Motor neuron (in vitro differentiated cells): Measurements from ENCODE around the gene XRRA1. TPM values are rescaled to one million over a fixed set of nuclear protein-coding genes. Genes with fewer than 3 reads are reported as not detected.

Experiments
- ATAC-seq, 8 experiments: fragments of 200-7000 bp; cut with Tn5 transposase; replicated peaks in 6 of 8; 2 replicates each; pipeline ENCODE4 v1.8.0; 2021; ENCODE audit warnings: mild to moderate bottlenecking in 8 of 8, moderate library complexity in 8 of 8
- H3K27ac ChIP-seq, 2 donors: fragments of 250-450 bp; sonication (Bioruptor Pico); 2 replicates each; pipeline ENCODE4 v1.9.0; 2021; ENCODE audit warnings: antibody characterized with exemption in 2 of 2, mild to moderate bottlenecking in 2 of 2, moderate library complexity in 1 of 2
- H3K4me1 ChIP-seq, 2 donors: fragments of 250-450 bp; sonication (Bioruptor Pico); replicated peaks in 1 of 2; 2 replicates each; pipeline ENCODE4 v1.6.1; 2021; ENCODE audit warnings: antibody characterized with exemption in 2 of 2, mild to moderate bottlenecking in 2 of 2, moderate library complexity in 1 of 2
- H3K4me3 ChIP-seq, 5 donors: fragments of 250-450 bp; sonication (Bioruptor Pico); 2 replicates each; pipeline ENCODE4 v1.9.0; 2021; ENCODE audit warnings: antibody characterized with exemption in 5 of 5, mild to moderate bottlenecking in 5 of 5, moderate library complexity in 4 of 5
- WGBS, 10 experiments: fragments of 450-650 bp; shearing (Covaris generic); methylation state at CpG; one replicate each; pipeline ENCODE4 v1.0.0; 2022; 5-methylcytosine and 5-hydroxymethylcytosine counted together
- in situ Hi-C, 9 experiments: fragments of 400-800 bp; cut with MboI; loops; one replicate each; pipeline ENCODE4 v1.15.0; 2021; ENCODE audit warnings: low sequenced_read_pairs in 9 of 9, low pct_unique_long_range_greater_than_20kb in 2 of 9; ENCODE audit not compliant: unreplicated experiment in 9 of 9
- total RNA-seq, 8 experiments: library from RNA; unstranded; fragments of 300-600 nt; gene quantifications; 2 replicates each; pipeline versions ENCODE4 v1.2.3 to v1.2.4, GENCODE V29; 2022

The XRRA1 gene
- total RNA-seq, 8 experiments from 2014 or later = 9.7 to 43.9 (median 16.8) TPM

GRCh38 chr11:74942073-74942759, 6.7 kb downstream of the XRRA1 start:
- Histone ChIP-seq H3K27ac (no peak overlapping the region), H3K4me1 (no peaks in the 10 kb centered on the region), H3K4me3 (no peak overlapping the region)
- in situ Hi-C loops = loop anchor here in 2 of 9 experiments (25.0 kb wide), 1 partner anchor 295 kb away; the partner anchor contains the start of gene TPBGL (in 2 of the 2)
- 6 to 100% (median 81%) methylated on average over 1 to 4 of the region's 5 CpGs for WGBS, 10 experiments
- peak in 3 of 8 experiments; percentile 18 to 59 (median 54) for ATAC-seq

DNA sequence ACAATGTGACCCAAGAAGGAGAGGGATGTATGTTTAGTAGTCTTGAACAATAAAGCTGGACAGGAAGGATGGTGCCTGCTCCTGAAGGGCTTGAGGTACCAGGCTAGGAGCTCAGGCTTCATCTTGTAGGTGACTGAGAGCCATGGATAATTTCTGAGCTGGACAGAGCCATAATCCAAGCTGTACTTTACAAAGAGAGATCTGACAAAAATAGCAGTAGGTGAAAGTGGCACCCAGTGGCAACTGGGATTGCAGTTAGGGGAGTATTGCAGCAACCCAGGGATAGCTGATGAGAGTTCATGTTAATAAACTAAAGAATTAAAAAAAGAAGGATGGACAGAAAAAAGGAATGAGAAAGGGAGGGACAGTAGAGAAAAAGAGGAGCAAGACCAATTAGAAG, 7.4 kb downstream of the XRRA1 start:
- ATAC-seq = no peak
- Histone ChIP-seq H3K4me3 (no peak overlapping the region), H3K27ac (no peak overlapping the region), H3K4me1 (no peaks in the 10 kb centered on the region)
- in situ Hi-C loops = loop anchor here in 2 of 9 experiments (25.0 kb wide), 1 partner anchor 296 kb away; the partner anchor contains the start of gene TPBGL (in 2 of the 2)

DNA sequence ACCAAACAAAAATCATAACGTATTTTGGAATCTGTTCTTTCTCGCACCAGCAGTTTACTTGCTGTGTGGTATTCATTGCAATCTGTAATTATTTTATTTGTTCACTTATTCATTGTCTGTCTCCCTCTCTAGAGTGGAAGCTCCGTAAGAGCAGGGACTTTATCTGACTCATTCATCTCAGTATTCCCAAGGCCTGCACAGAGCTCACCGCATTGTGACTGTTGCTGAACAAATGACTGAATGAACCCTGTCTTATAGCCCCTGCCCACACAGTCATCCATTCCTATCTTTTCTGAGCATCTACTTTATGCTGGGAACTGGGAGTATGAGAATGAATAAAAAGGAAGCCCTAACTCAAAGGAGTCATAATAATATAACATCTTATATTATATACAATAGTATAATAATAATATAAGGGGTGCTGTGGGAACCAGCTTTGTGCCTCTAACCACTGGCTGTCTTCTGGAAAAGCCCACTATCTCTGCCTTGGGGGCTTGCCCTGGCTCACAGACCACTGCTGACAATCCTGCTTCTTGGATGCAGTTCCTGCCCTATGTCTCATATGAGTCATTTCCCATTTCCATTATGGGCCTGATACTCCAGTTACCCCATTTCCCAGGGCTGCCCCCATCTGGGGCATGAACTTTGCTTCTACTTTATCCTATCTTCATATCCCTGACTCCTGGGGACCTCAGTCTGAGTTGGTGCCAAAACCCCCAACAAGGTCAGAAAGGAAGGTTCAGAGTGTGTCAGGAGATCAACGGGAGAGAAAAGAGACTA, 11.0 kb downstream of the XRRA1 start:
- WGBS, 10 experiments = 56 to 100% (median 90%) methylated on average over 2 to 5 of the region's 5 CpGs
- Histone ChIP-seq H3K27ac (no peak overlapping the region), H3K4me3 (no peak overlapping the region), H3K4me1 (no peaks in the 10 kb centered on the region)
- ATAC-seq = no peak
- in situ Hi-C loops = loop anchor here in 3 of 9 experiments (10.0 to 25.0 kb wide), 2 partner anchors 299 to 317 kb away; partner anchors contain the start of gene TPBGL (in 2 of the 3)

DNA sequence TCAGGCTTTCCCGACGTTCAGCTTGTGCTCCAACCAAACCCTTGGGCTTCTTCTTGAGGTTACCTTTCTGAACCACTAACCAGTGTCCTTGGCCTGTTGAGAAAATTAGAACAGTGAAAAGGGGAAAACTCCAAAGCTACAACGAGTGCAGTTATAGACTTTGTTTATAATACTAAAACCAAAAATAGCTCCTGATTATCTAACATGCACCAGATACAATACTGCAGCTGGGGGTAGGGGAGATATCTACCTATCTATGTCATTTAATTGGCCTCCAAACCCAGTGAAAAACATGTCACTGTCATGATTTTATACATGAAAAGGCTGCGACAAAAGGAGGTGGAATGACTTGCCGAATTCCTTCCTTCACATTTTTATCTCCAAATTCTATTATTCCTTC, 11.9 kb downstream of the XRRA1 start:
- WGBS, 10 experiments = 67 to 100% (median 94%) methylated on average over 1 to 5 of the region's 5 CpGs

GRCh38 chr11:74936087-74936486, 12.8 kb downstream of the XRRA1 start:
- Histone ChIP-seq H3K4me1 (no peaks in the 10 kb centered on the region), H3K27ac (no peak overlapping the region), H3K4me3 (no peak overlapping the region)
- no peak for ATAC-seq
- 90 to 100% (median 96%) methylated on average over 1 to 2 of the region's 2 CpGs; no CpG with 5 or more reads in 6 of the 10 experiments for WGBS, 10 experiments
- in situ Hi-C loops = loop anchor here in 3 of 9 experiments (10.0 to 25.0 kb wide), 2 partner anchors 301 to 319 kb away; partner anchors contain the start of gene TPBGL (in 2 of the 3)

More for the DNA sequence above, 11.9 kb downstream of the XRRA1 start:
- Histone ChIP-seq H3K4me3 (no peak overlapping the region), H3K27ac (no peak overlapping the region), H3K4me1 (no peaks in the 10 kb centered on the region)
- ATAC-seq = no peak
- in situ Hi-C loops = loop anchor here in 3 of 9 experiments (10.0 to 25.0 kb wide), 2 partner anchors 300 to 318 kb away; partner anchors contain the start of gene TPBGL (in 2 of the 3)

DNA sequence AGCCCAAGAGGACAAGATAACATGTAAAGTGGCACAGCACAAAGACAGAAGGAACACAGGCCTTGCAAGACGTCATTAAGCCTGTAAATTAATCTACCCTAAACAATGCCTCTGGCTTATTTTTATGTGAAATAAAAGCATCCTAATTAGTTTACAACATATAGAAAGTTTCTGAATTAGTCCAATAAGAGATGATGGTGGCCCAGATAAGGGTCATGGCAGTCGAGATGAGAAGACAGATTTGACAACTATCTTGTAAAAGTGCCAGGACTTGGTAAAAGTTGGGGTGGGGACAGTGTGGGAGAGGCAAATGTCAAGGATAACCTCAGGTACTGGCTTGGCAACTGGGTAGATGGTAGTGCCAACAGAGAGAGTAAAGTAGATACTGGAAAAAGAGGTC, 13.6 kb downstream of the XRRA1 start:
- H3K4me1 ChIP-seq = no peaks in the 10 kb centered on the region
- in situ Hi-C loops = loop anchor here in 3 of 9 experiments (10.0 to 25.0 kb wide), 2 partner anchors 302 to 320 kb away; partner anchors contain the start of gene TPBGL (in 2 of the 3)
- H3K27ac ChIP-seq = no peak overlapping the region
- 79 to 100% (median 89%) methylated on average over 1 to 2 of the region's 2 CpGs; no CpG with 5 or more reads in 2 of the 10 experiments for WGBS, 10 experiments
- no peak overlapping the region for H3K4me3 ChIP-seq
- no peak for ATAC-seq

DNA sequence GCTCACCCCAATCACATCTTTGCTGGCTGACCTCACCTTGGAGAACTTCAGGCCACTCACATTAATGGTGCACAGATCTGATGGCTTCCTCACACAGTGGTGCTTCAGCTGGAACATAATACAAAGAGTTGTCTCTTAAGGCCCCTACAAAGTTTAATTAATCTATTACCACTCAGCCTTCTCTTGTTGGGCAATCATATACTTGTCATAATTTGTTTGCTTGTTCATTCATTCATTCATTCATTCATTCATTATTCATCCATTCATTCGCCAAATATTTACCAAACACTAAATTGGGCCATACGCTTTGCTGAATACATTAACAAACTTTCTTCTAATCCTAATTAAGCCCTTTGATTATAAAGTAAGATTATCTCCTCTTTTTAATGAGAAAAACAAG, 15.1 kb downstream of the XRRA1 start:
- Histone ChIP-seq H3K27ac (no peak overlapping the region), H3K4me3 (no peak overlapping the region), H3K4me1 (no peaks in the 10 kb centered on the region)
- 80 to 100% (median 94%) methylated on average over 1 to 2 of the region's 2 CpGs; no CpG with 5 or more reads in 1 of the 10 experiments for WGBS, 10 experiments
- no peak for ATAC-seq
- in situ Hi-C loops = loop anchor here in 3 of 9 experiments (10.0 to 25.0 kb wide), 2 partner anchors 304 to 321 kb away; partner anchors contain the start of gene TPBGL (in 2 of the 3)

DNA sequence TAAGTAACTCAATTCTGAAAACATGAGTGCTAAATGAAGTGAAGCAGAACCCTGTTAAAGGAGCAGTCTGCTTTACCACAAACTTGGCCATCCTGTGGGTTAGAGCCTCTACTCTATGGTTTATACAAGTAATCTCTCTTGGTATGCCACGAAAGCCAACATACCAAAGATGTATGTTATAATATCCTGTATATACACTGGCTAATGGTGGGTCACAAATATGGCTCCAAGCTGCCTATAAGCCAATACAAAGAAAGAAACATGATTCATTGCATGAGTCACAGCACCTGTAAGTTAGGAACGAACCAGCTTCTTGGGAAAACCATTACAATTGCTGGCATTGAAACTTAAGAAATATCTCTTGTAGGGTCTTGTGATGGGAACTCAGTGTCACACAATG, 16.1 kb downstream of the XRRA1 start:
- WGBS, 10 experiments = 39 to 100% (median 94%) methylated on average over 1 to 2 of the region's 2 CpGs; no CpG with 5 or more reads in 3 of the 10 experiments
- in situ Hi-C loops = loop anchor here in 3 of 9 experiments (10.0 to 25.0 kb wide), 2 partner anchors 305 to 322 kb away; partner anchors contain the start of gene TPBGL (in 2 of the 3)
- H3K4me3 ChIP-seq = no peak overlapping the region
- H3K4me1 ChIP-seq = no peaks in the 10 kb centered on the region
- no peak for ATAC-seq
- H3K27ac ChIP-seq = no peak overlapping the region

DNA sequence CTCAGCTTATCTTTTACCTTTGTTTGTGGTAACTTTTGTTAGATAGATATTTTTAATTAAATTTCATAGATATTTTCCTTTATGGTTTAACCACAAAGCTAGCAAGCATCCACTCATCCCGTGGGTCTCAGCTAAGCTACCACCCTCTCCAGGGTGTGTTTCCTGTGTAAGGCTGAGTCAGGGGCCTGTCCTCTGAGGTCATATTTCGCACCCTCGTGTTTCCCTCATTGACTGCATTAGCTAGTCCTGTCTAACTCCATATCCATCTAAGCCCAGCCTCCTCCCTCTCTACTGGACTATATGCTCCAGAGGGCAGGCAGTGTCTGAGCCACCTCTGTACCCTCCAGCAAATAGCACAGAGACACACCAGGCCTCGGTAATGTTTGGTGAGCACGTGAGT, 16.7 kb downstream of the XRRA1 start:
- peak in 2 of 8 experiments; percentile 92 to 94 for ATAC-seq
- WGBS, 10 experiments = 18 to 100% (median 85%) methylated on average over 1 to 5 of the region's 5 CpGs; no CpG with 5 or more reads in 2 of the 10 experiments

GRCh38 chr11:74929431-74930363, 19.2 kb downstream of the XRRA1 start:
- in situ Hi-C loops = loop anchor here in 3 of 9 experiments (10.0 to 25.0 kb wide), 2 partner anchors 308 to 325 kb away; partner anchors contain the start of gene TPBGL (in 2 of the 3)
- Histone ChIP-seq H3K27ac (no peak overlapping the region), H3K4me1 (no peaks in the 10 kb centered on the region), H3K4me3 (no peak overlapping the region)
- ATAC-seq = peak; percentile 75 to 100 (median 88)
- 42 to 74% (median 57%) methylated on average over 3 to 8 of the region's 8 CpGs; no CpG with 5 or more reads in 1 of the 10 experiments for WGBS, 10 experiments

More for the DNA sequence above, 16.7 kb downstream of the XRRA1 start:
- Histone ChIP-seq H3K4me3 (no peak overlapping the region), H3K27ac (no peak overlapping the region), H3K4me1 (no peaks in the 10 kb centered on the region)
- in situ Hi-C loops = loop anchor here in 3 of 9 experiments (10.0 to 25.0 kb wide), 2 partner anchors 305 to 323 kb away; partner anchors contain the start of gene TPBGL (in 2 of the 3)

- no peak for ATAC-seq
- Histone ChIP-seq H3K27ac (no peak overlapping the region), H3K4me1 (no peaks in the 10 kb centered on the region), H3K4me3 (no peak overlapping the region)
- in situ Hi-C loops = loop anchor here in 2 of 9 experiments (25.0 kb wide), 1 partner anchor 310 kb away; the partner anchor contains the start of gene TPBGL (in 2 of the 2)
Observed at GRCh38 chr11:74927496-74927895, 21.4 kb downstream of the XRRA1 start.
